Measurements from ENCODE around the gene PDE4D.

Gene PDE4D

GRCh38 chr5:59807806-59808205 is 85.7 kb downstream of the PDE4D start:
- no peak overlapping the region for H3K4me3 ChIP-seq (ENCODE audit: insufficient read length, low read depth)
- TF ChIP-seq ZNF274 (IDR thresholded peaks at IDR 0.05; ENCODE audit: low read depth, low read length), result no peak
- no peak for TF ChIP-seq SUZ12 (IDR thresholded peaks at IDR 0.05; ENCODE audit: extremely low read depth, insufficient read depth, insufficient read length)
- no peak for TF ChIP-seq YY1 (IDR thresholded peaks at IDR 0.05; ENCODE audit: insufficient read depth, insufficient read length)
- no peaks in the 10 kb centered on the region for H3K4me1 ChIP-seq (ENCODE audit: insufficient read depth, insufficient read length)
- no peak for DNase-seq (ENCODE audit: low read depth, low spot score)
- H3K36me3 ChIP-seq (ENCODE audit: insufficient read depth, insufficient read length, low read length), result no peaks in the 10 kb centered on the region
- H3K9me3 ChIP-seq (ENCODE audit: insufficient read depth, low read length), result no peaks in the 10 kb centered on the region
- H3K27me3 ChIP-seq (ENCODE audit: insufficient read depth, insufficient read length), result no peaks in the 10 kb centered on the region
- H3K9ac ChIP-seq (ENCODE audit: insufficient read length, low read depth), result no peak overlapping the region

DNA sequence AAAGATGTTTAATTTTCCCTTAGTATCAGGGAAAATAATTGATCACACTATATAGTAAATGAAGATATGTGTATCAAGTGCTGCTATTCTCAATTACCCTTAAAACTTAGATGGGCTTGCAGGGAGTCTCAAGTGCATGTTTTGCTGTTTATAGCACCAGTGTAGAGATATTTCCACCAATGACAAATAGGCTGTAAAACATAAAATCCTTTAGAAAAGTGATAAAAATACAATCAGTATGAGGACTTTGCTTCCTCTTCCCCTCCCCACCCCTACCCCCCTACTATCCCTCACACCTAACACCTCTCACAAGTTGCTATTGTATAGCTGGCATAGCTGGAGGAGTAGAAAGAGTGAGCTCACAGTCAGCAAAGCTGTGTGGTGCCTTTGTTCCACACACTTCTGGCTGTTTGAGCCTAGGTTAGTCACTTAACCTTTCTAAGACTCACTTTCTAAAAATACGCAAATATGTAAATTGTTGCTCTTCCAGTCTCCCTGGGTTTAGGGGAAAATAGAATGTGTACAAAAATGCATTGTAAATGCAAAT is 93.1 kb downstream of the PDE4D start:
- H3K4me3 ChIP-seq (ENCODE audit: insufficient read length, low read depth), result no peak overlapping the region
- no peaks in the 10 kb centered on the region for H3K27me3 ChIP-seq (ENCODE audit: insufficient read depth, insufficient read length)
- TF ChIP-seq ZNF274 (IDR thresholded peaks at IDR 0.05; ENCODE audit: low read depth, low read length), result no peak
- no peak for TF ChIP-seq YY1 (IDR thresholded peaks at IDR 0.05; ENCODE audit: insufficient read depth, insufficient read length)
- no peak for TF ChIP-seq SUZ12 (IDR thresholded peaks at IDR 0.05; ENCODE audit: extremely low read depth, insufficient read depth, insufficient read length)
- peak; percentile 25 for DNase-seq (ENCODE audit: low read depth, low spot score)
- no peaks in the 10 kb centered on the region for H3K9me3 ChIP-seq (ENCODE audit: insufficient read depth, low read length)
- no peaks in the 10 kb centered on the region for H3K36me3 ChIP-seq (ENCODE audit: insufficient read depth, insufficient read length, low read length)
- H3K4me1 ChIP-seq (ENCODE audit: insufficient read depth, insufficient read length), result no peaks in the 10 kb centered on the region
- H3K9ac ChIP-seq (ENCODE audit: insufficient read length, low read depth), result no peak overlapping the region

DNA sequence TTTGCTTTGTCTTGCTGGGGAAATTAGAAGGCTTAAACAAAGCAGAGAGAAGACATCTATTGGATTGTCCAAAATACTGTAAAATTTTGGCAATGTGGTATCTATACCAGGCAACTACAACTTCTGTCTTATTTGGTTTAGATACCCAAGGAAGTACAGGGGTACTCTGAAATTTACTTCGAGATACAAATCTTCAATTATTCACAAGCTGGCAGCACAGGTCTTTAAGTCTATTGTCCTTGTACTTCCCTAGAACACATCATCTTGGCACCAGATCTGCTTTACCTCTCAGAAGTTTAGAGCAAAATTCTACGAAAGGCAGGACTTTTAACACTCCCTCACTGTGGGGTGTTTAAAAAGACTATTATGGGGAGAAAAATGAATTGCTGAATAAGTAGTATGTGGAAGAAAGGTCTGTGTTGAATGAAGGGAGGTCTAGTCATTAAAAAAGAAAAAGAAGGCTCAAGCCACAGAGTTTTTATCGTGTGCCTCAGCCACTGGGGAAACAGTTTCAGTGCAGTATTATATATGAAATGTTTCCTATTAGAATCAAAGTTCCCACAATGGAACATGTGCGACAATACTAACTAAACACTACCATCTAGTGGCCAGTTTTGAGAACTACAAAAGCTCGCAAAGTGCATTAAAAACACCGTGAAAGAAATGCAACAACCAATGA is 93.7 kb downstream of the PDE4D start:
- no peak overlapping the region for H3K4me3 ChIP-seq (ENCODE audit: insufficient read length, low read depth)
- H3K27me3 ChIP-seq (ENCODE audit: insufficient read depth, insufficient read length), result no peaks in the 10 kb centered on the region
- no peaks in the 10 kb centered on the region for H3K36me3 ChIP-seq (ENCODE audit: insufficient read depth, insufficient read length, low read length)
- no peak overlapping the region for H3K9ac ChIP-seq (ENCODE audit: insufficient read length, low read depth)
- TF ChIP-seq YY1 (IDR thresholded peaks at IDR 0.05; ENCODE audit: insufficient read depth, insufficient read length) (no peak), SUZ12 (IDR thresholded peaks at IDR 0.05; ENCODE audit: extremely low read depth, insufficient read depth, insufficient read length) (no peak), ZNF274 (IDR thresholded peaks at IDR 0.05; ENCODE audit: low read depth, low read length) (no peak)
- no peak for DNase-seq (ENCODE audit: low read depth, low spot score)
- H3K4me1 ChIP-seq (ENCODE audit: insufficient read depth, insufficient read length), result no peaks in the 10 kb centered on the region
- H3K9me3 ChIP-seq (ENCODE audit: insufficient read depth, low read length), result no peaks in the 10 kb centered on the region

GRCh38 chr5:59798862-59799667 is 94.5 kb downstream of the PDE4D start:
- no peak for DNase-seq (ENCODE audit: low read depth, low spot score)
- Histone ChIP-seq H3K27me3 (ENCODE audit: insufficient read depth, insufficient read length) (no peaks in the 10 kb centered on the region), H3K4me1 (ENCODE audit: insufficient read depth, insufficient read length) (no peaks in the 10 kb centered on the region), H3K9ac (ENCODE audit: insufficient read length, low read depth) (no peak overlapping the region), H3K9me3 (ENCODE audit: insufficient read depth, low read length) (no peaks in the 10 kb centered on the region), H3K36me3 (ENCODE audit: insufficient read depth, insufficient read length, low read length) (no peaks in the 10 kb centered on the region), H3K4me3 (ENCODE audit: insufficient read length, low read depth) (no peak overlapping the region)
- no peak for TF ChIP-seq YY1 (IDR thresholded peaks at IDR 0.05; ENCODE audit: insufficient read depth, insufficient read length)
- no peak for TF ChIP-seq SUZ12 (IDR thresholded peaks at IDR 0.05; ENCODE audit: extremely low read depth, insufficient read depth, insufficient read length)
- no peak for TF ChIP-seq ZNF274 (IDR thresholded peaks at IDR 0.05; ENCODE audit: low read depth, low read length)

- Histone ChIP-seq H3K27me3 (ENCODE audit: insufficient read depth, insufficient read length) (no peaks in the 10 kb centered on the region), H3K36me3 (ENCODE audit: insufficient read depth, insufficient read length, low read length) (no peaks in the 10 kb centered on the region), H3K4me1 (ENCODE audit: insufficient read depth, insufficient read length) (no peaks in the 10 kb centered on the region), H3K9ac (ENCODE audit: insufficient read length, low read depth) (no peak overlapping the region), H3K9me3 (ENCODE audit: insufficient read depth, low read length) (no peaks in the 10 kb centered on the region), H3K4me3 (ENCODE audit: insufficient read length, low read depth) (no peak overlapping the region)
- no peak for TF ChIP-seq SUZ12 (IDR thresholded peaks at IDR 0.05; ENCODE audit: extremely low read depth, insufficient read depth, insufficient read length)
- TF ChIP-seq ZNF274 (IDR thresholded peaks at IDR 0.05; ENCODE audit: low read depth, low read length), result no peak
- TF ChIP-seq YY1 (IDR thresholded peaks at IDR 0.05; ENCODE audit: insufficient read depth, insufficient read length), result no peak
- DNase-seq (ENCODE audit: low read depth, low spot score), result no peak
Measured at GRCh38 chr5:59795141-59795540, 98.4 kb downstream of the PDE4D start.

DNA sequence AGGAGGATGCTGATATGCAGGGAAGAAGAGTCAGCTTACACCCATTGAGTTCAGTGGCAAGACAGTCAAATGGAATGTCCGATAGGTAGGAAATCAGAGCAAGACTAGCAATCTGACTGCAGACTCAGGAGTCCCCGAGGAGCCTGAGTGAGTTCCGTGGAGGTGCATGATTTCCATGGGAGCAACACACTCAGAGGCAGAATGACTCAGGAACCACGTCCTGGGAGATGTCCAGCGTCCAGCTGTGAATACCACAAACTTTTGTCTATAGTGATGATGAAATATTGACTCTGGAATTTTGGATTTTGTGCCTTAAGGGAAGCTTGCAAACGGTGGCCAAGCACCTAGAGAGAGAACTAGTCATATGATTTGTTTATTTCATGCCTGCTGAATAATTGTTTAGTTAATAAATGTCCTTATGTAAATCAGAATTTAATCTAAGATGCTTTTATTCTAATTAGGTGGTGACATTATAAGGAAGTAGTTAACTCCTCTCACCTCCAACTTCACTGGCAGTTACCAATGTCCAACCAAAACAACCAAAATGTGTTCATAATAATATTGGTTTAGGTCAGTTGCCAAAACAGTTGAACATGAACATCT is 100.4 kb downstream of the PDE4D start:
- no peak for DNase-seq (ENCODE audit: low read depth, low spot score)

GRCh38 chr5:59791617-59792016 is 101.9 kb downstream of the PDE4D start:
- H3K9me3 ChIP-seq (ENCODE audit: insufficient read depth, low read length), result no peaks in the 10 kb centered on the region
- no peaks in the 10 kb centered on the region for H3K27me3 ChIP-seq (ENCODE audit: insufficient read depth, insufficient read length)
- no peak overlapping the region for H3K9ac ChIP-seq (ENCODE audit: insufficient read length, low read depth)
- no peaks in the 10 kb centered on the region for H3K36me3 ChIP-seq (ENCODE audit: insufficient read depth, insufficient read length, low read length)
- H3K4me3 ChIP-seq (ENCODE audit: insufficient read length, low read depth), result no peak overlapping the region
- TF ChIP-seq SUZ12 (IDR thresholded peaks at IDR 0.05; ENCODE audit: extremely low read depth, insufficient read depth, insufficient read length) (no peak), YY1 (IDR thresholded peaks at IDR 0.05; ENCODE audit: insufficient read depth, insufficient read length) (no peak), ZNF274 (IDR thresholded peaks at IDR 0.05; ENCODE audit: low read depth, low read length) (no peak)
- H3K4me1 ChIP-seq (ENCODE audit: insufficient read depth, insufficient read length), result no peaks in the 10 kb centered on the region
- no peak for DNase-seq (ENCODE audit: low read depth, low spot score)

More for the DNA sequence above, 100.4 kb downstream of the PDE4D start:
- TF ChIP-seq YY1 (IDR thresholded peaks at IDR 0.05; ENCODE audit: insufficient read depth, insufficient read length) (no peak), SUZ12 (IDR thresholded peaks at IDR 0.05; ENCODE audit: extremely low read depth, insufficient read depth, insufficient read length) (no peak), ZNF274 (IDR thresholded peaks at IDR 0.05; ENCODE audit: low read depth, low read length) (no peak)
- Histone ChIP-seq H3K27me3 (ENCODE audit: insufficient read depth, insufficient read length) (no peaks in the 10 kb centered on the region), H3K9ac (ENCODE audit: insufficient read length, low read depth) (no peak overlapping the region), H3K9me3 (ENCODE audit: insufficient read depth, low read length) (no peaks in the 10 kb centered on the region), H3K4me1 (ENCODE audit: insufficient read depth, insufficient read length) (no peaks in the 10 kb centered on the region), H3K4me3 (ENCODE audit: insufficient read length, low read depth) (no peak overlapping the region), H3K36me3 (ENCODE audit: insufficient read depth, insufficient read length, low read length) (no peaks in the 10 kb centered on the region)

Measured in NT2/D1 (cell line).